Measurements from ENCODE around the gene SLC7A8.

GRCh38 chr14:23115918-23116317 lies 67.5 kb downstream of the SLC7A8 start:
- TF ChIP-seq NR2F2 (IDR thresholded peaks at IDR 0.05) (no peak), CTCF (IDR thresholded peaks at IDR 0.05; ENCODE audit: low read depth, low read length, missing input control) (no peak), MAX (IDR thresholded peaks at IDR 0.05) (no peak)

All from liver (tissue), 3 donors.